Measurements from ENCODE around the gene SAXO1. TPM values are rescaled to one million over a fixed set of nuclear protein-coding genes. Genes with fewer than 3 reads are reported as not detected.

Gene SAXO1
- polyA plus RNA-seq, 5 donors: 0.18 to 0.31 (median 0.22) TPM

DNA sequence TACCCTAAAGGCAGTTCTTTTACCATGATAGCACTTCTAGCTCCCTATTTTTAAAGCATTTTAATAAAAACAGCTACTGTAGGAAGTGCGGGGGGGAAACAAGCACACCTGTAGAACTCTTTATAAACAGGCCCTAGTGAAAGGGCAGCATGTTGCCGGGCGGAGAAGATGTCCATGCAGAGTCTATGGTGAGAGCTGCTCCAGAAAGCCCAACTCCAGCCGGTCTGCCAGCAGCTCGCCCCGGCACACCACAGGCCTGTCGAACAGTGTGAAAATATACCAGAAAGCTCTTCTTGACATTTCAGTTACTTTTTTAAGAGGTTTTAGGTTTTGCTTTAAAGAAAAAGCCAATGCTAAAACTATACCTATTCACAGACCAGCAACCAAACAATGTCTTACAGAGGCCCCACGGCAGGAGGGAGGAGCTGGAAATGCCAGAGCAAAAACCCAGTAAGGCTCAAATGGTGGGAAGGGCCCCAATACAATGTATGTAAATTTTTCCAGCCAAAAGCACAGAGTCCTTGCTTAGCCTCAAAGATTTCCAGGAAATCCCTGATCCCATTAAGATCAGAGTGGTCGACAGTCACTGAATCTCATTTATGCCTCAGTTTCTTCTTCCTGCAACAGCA is 121.2 kb downstream of the SAXO1 start:
- DNase-seq: no peak

DNA sequence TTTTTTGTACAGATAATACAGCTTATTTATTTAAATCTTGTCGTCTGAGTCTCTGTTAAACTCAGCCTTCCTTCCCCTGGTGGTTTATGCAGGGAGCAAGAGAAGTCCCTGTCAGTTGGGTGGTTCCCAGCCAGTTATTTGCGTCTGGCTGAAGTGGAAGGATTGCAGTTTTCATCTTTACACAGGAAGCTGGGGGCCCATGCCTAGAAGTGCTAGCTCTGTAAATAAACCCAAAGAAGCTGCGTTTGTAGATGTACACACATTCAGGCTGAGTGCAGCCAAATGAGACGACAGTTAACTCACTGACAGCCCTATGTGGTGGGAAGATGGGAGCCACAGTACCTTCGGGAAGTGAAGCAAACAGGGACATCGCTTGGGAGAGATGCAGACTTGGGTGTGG is 122.1 kb downstream of the SAXO1 start:
- DNase-seq: peak; percentile 21 to 39

DNA sequence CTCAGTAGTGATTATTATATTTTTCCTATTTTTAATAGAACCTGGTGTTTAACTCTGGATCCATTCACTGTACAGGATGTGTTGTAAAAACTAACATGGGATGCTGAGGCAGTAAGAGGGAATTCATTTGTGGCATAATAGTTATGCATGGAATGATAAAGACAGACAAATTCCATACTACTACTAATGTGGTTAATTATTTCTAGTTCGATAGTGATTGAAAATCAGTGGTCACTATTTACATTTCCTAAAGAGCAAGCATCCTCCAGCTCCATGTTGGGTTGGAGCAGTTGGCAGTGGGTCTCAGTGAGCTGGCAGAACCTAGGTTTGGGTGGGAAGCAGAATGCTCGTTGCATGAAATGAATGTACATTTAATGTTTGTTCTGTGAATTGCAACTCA is 122.6 kb downstream of the SAXO1 start:
- no peak for DNase-seq

DNA sequence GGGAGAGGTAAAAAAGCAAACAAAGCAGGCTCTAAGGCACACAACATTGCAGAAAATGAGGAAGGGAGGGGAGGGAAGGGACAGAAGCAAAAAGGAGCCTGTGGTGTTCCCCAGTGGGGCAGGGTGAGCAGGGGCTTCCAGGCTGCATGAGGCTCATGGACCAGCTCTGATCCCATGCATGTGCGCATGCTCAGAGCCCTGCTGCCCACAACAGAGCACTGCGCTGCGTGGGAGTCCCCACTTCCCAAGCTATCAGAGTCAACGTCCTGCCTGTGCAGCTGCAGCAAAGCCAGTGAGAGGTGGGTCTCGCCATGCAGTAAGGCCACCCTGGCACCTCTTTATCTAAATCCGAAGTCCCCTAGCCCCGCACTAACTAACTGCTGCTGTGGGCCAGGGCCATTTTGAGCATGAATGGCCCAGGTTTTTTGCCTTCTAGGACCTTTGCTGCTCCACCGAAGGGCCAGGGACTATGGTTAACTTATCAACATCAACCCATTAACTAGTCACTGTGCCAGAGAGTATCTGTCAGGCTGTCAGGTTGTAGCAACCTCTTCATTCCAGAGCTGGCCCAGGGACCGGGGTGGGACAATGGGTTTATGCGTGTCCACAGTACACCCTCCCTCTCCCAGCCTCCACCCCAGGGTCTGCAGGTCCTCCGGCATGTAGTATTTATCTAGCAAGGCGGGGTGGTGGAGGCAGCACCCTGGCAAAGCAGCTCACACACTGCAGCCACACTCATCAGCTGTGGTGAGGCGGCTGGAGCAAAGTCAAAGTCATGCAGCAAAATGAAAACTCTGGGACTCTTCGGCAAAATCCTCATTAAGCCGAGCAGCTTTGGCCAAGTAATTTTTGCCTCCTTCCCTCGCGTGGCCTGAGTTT is 123.6 kb downstream of the SAXO1 start:
- DNase-seq: no peak

DNA sequence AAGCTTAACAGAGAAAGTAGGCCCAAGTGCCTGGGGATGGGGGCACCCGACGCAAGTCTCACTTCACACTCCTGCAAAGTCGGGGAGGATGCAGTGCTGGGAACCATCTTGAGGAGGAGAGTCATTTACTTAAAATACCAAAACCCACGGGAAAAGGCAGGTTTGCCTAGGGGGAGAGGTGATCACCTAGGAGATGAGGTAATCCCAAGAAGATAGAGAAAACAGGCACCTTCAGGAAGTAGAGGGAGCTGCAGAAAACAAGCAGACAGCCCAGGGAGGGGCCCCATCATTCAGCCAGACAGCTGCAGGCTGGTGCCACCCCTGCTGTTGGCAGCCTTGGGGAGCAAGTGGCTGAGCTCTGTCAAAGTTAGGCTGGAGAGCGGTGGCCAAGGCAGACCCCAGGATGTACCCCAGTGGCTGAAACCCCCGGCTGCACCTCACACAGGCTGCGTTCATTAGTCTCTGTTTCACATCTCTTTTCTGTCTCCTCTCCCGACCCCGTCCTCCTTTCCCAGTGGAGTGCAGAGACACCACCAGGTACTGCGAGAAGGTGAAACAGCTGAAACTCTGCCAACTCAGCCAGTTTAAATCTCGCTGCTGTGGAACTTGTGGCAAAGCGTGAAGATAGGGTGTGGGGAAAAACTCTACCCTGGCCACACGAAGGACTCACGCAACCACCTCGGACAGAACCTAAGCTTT is 124.9 kb downstream of the SAXO1 start:
- no peak for DNase-seq

DNA sequence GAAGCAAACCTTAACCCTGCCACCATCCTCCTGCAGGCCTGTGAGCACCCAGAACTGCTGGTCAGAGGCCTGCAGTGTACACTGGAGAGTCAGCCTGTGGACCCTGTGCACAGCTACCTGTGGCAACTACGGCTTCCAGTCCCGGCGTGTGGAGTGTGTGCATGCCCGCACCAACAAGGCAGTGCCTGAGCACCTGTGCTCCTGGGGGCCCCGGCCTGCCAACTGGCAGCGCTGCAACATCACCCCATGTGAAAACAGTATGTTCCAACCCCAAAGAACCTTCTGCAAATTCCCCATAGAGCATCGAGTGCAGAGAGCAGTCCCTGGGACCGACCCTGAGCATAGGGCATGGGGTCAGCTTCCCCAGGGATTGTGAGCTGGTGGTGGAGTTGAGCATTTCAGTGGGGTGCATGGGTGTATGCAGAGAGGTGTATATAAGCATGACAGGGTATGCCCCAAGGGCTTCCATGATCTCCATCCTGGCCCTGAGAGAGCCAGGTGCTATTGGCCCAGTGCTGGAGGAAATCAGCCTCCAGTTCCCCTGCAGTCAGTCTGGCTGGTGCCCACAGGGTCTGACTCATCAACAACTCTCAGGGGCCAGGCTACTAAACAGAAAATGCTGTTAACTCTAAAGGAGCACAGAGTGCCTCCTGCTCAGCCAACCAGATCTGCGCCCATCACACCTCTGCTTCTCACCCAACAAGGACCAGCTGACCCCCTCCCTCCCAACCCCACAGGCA is 126.2 kb downstream of the SAXO1 start:
- DNase-seq: no peak

DNA sequence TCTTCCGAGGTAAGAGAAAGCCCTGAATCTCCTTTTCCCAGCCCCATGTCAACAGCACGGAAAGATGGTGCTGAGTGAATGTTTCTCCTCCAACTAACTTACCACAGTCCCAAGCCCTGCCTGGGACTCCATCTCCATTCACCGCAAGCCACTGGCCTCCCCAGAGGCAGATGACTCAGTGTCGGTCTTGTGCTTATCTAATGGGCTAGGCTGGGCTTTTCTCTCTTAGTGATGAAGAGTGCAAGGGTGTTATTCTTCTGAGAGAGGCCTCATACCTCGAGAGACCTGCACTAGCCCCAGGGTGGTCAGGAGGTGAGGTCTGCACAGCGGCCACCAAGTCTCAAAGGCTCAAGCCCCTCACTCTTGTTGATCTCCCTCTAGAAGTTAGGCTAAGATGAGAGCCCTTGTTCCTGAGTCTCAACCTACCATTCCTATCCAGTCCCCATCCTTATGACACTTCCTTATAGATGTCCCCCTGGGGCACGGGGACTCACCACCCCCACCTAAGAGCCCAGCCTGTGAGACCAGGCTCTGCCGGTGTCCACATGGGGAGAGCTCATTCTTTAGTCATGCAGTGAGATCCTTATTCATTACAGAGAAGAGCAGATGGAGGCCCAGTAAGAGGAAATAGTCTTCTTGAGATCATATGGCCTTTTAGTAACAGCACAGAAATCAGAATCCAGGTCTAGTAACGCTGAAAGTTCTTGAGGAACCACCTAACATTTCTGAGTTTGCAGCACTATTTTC is 127.0 kb downstream of the SAXO1 start:
- DNase-seq: no peak

DNA sequence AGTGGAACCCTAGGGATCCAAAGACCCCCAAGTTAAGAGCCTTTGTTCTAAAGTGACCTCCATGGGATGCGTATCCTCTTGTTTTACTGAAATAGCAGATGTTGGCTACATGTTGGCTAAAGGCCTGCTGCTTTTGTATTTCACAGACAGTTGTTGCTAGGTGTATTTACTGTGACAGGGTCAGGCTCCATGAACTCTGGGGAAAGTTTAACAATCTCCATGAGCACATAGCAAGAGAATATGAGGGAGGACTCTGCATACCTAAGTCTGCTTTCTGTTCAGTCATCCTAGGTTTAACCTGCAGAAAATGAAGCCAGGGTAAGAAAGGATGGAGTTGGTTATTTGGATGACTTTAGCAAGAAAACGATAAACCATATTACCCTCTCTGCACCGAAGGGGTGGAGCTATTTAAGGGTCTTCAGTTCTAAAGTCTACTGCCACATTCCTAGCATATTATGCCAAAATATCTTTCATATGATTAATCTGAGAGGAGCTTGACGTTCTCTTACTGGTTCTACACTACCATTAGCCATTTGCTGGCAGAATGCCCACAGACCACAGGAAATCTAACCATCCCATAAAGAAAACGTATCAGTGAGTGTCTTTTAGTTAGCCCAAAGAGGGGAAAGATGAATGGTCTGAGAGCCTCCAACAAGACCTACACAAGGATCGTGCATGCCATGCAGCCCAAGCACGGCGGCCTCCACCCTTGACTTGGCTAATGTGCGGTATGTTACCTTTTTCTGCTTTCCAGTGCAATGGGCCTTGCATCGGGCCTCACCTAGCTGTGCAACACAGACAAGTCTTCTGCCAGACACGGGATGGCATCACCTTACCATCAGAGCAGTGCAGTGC is 127.8 kb downstream of the SAXO1 start:
- no peak for DNase-seq

DNA sequence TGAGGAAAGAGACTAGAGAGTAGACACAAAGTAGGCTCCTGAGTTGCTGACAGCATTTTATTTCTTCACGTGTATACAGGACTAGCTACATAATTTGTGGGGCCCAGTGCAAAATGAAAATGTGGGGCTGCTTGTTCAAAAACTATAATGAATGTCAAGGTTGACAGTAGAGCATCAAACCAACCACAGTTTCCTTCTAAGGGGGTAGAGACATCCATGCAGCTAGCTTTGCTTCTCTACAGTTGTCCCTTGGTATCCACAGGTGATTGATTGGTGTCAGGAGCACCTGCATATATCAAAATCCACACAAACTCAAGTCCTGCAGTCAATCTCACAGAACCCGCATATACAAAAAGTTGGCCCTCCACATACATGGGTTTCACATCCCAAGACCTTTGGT is 129.6 kb downstream of the SAXO1 start:
- no peak for DNase-seq

DNA sequence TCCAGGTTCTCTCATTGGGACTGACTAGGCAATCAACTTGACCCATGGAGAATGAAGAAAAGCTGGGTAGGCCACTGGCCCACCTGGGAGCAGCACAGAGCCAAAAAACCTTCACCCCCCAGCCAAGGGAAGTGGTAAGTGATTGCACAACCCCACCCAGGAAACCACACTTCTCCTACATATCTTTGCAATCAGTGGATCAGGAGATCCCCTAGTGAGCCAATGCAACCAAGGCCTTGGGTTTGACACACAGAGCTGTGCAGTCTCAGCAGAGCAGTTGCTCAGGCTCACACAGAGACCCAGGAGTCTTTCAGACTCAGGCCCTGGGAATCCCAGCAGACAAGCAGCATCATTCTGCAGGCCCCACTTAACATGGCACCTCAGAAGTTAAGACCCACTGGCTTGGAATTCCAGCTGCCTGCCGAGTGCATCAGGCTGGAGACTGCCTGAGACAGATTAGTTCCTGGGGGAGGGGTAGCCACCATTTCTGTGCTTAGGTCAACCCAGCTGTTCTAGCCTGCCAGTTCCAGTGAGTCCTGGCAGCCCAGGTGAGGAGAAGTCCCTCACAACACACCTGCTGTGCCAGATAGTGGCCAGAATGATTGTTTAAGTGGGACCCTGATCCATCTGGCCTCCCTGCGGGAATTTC is 136.4 kb downstream of the SAXO1 start:
- no peak for DNase-seq

DNA sequence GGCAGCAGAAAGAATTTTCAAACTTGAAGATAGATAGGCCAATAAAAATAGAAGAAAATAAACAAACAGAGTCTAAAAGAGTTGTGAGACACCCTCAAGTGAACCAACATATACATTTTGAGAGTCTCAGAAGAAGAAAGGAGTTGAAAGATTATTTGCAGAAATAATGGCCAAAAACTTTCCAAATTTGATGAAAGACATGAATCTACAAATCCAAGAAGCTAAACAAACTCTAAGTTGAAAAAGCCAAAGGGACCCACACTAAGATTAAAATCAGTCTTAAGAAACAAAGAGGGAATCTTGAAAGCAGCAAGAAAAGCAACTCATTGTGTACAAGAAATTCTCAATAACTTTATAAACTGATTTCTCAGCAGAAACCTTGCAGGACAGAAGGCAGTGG is 137.0 kb downstream of the SAXO1 start:
- no peak for DNase-seq

DNA sequence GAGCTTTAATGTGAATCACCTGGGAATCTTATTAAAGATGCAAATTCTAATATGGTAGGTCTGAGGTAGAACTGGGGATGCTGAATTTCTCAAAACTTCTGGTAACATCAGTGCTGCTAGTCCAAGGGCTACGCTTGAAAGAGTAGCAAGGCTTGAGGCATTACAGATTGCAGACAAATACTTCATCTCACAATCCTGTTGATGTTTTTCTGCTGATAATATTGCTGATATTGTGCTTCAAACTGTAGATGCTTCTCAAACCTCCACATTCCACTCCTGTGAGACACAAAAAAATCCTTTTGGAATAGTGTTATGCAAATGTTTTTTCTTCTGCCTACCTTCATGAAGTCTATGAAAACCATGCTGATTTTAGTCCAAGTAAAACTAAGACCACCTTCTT is 139.5 kb downstream of the SAXO1 start:
- DNase-seq: no peak

DNA sequence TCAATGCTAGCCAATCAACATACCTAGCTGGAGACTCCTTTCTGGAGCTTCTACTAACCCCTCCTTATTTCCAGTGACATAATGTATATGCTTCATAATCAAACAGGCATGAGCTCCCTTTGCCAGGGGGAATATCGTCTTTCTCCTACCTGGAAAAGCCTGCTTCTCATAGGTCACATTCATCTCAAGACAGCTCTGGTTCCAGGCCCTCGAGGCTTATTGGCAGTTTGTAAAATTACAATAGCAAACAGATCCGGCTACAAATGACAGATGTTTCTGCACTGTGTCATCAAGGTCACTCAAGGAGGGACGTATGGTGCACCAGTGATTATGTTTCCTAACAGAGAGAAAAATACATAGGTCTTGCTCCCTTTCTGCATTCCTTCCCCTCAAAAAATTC is 140.0 kb downstream of the SAXO1 start:
- DNase-seq: no peak

DNA sequence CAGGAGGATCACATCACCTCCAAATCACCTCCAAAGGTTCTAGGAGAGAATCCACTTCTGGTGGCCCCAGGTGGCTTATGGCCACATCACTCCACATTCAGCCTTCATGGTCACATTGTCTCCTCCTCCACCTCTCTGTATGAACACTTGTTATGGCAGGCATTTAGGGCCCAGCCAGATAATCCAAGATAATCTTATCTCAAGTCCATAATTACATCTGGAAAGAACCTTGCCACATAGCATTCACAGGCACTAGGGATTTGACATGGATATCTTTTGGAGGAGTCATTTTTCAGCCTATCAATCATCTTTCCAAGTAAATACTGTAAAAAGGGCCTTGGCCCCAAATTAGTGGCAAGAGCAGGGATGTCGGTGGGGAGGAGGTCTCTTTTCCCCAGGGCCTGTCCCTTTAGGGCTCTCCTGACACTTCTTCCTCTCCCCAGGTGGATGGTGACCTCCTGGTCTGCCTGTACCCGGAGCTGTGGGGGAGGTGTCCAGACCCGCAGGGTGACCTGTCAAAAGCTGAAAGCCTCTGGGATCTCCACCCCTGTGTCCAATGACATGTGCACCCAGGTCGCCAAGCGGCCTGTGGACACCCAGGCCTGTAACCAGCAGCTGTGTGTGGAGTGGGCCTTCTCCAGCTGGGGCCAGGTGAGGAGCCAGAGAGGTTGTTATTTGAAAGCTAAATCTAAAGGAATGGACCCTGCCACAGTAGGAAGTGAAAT is 140.9 kb downstream of the SAXO1 start:
- no peak for DNase-seq

DNA sequence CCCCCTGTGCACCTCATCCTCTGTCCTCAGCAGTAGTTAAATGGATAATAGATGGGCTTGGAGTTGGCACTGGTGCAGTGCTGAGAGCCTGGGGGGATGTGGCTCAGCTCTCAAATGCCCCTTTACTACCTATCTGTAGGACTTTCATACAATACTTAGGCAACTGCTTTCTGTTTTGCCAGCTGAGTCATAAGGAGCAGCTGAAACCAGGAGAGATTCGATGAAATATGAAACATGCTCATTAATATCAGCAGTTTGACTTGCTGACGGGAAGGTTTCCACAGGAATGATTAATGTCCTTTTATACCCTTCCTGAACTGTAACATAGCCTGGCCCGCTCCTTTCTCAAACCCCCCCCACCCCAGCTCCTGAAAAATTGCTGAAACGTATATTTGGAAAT is 142.6 kb downstream of the SAXO1 start:
- no peak for DNase-seq

DNA sequence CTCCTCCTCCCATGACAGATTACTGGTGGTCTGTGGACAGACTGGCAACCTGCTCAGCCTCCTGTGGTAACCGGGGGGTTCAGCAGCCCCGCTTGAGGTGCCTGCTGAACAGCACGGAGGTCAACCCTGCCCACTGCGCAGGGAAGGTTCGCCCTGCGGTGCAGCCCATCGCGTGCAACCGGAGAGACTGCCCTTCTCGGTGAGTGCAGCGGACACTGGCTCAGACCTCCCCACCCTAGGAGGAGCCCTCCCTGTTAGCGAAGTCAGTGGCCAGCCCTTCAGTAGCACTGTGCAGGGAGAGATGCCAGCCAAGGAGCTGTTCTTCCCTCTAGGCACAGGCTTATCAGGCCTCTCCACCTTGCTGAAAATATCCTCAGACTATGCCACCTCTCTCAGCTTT is 143.5 kb downstream of the SAXO1 start:
- DNase-seq: no peak

DNA sequence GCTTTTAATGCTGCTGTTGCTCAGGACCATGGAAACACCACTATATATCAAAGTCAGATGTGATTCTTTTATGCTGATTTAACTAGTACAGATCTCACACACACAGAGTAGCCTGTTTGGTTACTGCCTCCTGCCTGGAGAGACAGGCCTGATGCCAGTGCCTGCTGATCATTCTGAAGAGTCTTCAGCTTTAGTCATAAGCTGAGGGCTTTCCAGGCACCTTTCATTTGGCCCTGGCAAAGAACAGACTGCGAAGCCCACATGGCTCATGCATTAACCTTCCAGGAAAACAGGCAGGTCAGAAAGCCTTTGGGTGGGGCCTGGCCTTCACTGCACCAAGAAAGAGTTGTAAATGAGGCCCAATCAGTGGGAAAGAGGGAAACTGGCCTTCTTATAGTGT is 144.7 kb downstream of the SAXO1 start:
- no peak for DNase-seq

DNA sequence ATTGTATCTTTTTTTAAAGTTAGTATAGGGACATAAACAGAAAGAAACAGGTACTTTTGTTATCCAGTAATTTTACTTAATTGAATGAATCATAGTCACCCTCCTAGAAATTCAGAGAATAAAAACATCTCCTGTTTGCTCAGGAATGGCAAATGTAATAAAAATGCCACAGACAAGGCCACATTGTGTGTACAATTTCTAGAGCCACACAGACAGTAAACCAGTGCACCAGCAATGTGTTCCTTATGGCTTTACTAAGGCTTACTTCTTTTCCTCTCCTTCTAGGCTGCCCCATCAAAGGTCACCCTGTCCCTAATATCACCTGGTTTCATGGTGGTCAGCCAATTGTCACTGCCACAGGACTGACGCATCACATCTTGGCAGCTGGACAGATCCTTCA is 145.5 kb downstream of the SAXO1 start:
- no peak for DNase-seq

DNA sequence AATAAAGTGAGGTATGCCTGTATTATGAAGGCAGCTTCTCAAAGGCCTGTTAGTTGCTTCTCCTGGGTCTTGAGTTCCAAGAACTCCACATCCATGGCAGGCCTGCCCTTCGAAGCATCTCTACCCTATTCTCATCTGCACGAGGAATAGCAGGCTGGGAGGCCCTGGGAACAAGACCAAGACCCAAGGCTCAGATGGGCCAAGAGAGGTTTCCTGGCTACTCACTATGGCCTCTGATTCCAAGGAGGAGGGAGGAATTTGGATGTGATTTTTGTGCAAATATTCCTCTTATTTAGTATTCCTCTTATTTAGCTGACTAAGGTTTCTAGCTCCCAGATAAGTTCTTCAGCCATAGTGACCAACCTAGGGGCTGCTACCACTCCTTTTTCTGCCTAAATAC is 151.3 kb downstream of the SAXO1 start:
- DNase-seq: no peak

All from right lung (tissue), 5 donors.